Measurements from ENCODE around the gene ST14.
"Not testable (repeated sequence)": the region's sequence is repeated elsewhere in the genome, so short reads cannot be mapped to it uniquely, and the experiment has no call there.

Gene ST14

DNA sequence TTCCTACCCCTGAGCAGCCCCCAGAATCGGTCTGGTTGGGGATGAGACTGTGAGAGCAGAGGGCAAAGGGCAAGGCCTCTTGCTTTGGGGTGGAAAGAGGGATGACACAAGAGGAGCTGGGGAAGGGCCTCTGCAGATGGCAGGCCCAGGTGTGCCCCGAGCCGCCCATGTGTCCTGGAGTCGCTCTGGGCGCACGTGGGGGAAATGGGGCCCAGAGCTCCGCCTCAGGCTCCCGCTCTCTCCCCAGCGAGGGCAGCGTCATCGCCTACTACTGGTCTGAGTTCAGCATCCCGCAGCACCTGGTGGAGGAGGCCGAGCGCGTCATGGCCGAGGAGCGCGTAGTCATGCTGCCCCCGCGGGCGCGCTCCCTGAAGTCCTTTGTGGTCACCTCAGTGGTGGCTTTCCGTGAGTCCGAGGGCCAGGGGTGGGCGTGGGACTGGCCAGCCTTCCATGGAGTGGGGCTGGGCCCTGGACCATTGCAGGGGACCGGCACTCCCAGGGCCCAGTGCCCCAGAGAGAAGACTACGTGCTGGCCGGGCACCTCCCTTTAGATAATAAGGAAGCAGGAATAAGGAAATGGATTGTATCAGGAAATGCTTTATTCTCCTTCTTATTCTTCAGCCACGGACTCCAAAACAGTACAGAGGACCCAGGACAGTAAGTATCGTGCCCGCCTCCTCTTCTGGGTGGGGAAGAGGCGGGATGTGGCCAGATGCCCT, 30.1 kb downstream of the ST14 start:
- DNase-seq: peak; percentile 17 to 39

DNA sequence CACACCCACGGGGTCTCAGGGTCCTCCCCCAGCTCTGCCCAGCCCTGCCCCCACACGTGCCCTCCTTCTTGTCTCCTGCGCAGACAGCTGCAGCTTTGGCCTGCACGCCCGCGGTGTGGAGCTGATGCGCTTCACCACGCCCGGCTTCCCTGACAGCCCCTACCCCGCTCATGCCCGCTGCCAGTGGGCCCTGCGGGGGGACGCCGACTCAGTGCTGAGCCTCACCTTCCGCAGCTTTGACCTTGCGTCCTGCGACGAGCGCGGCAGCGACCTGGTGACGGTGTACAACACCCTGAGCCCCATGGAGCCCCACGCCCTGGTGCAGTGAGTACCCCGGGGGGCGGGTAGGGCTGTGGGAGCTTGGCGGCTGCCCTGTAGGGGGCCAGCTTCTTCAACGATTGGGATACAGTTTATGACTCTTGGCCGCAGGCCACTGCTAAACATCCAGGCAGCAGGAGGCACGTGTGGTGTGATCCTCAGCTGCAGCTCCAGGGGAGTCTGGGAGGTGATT, 30.8 kb downstream of the ST14 start:
- DNase-seq: no peak

DNA sequence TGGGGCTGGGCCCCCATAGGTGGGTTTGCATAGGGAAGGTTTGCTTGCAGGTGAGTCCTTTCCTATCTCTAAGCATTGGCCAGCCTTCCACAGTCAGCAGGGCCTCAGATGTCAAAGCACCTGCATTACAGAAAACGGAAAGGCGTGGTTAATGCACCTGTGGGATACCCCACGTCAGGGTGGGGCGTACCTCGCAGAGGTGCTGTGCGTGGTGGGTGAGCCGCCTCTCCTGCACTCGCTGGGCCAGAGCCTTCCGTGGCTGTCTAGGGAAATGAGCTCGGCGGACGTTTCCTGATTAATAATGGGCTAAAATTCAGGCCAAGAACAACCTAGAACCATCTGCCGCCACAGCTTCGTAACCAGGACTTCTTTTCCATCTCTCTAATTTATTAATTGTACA, 32.3 kb downstream of the ST14 start:
- no peak for DNase-seq

DNA sequence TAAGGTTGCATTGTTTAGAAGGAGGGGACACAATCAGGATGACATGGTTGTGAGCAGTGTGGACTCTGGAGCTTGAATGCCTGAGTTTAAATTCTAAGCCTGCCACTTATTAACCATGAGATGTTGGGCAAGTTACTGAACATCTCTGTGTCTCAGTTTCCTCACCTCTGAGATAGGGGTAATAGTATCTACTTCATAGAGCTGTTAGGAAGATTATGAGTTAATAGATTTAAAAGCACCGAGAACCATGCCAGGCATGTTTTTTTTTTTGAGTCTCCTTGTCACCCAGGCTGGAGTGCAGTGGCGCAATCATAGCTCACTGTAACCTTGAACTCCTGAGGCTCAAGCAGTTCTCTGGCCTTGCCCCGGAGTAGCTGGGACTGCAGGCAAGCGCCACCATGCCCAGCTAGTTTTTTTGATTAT, 33.3 kb downstream of the ST14 start:
- no peak for DNase-seq

DNA sequence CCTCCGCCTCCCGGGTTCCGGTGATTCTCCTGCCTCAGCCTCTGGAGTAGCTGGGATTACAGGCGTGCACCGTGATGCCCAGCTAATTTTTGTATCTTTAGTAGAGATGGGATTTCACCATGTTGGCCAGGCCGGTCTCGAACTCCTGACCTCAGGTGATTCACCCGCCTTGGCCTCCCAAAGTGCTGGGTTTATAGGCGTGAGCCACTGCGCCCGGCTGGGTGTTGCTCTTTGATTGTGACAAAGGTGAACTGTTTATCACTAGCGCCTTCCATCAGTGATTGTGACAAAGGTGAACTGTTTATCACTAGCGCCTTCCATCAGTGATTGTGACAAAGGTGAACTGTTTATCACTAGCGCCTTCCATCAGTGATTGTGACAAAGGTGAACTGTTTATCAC, 34.0 kb downstream of the ST14 start:
- DNase-seq: not testable (repeated sequence)

DNA sequence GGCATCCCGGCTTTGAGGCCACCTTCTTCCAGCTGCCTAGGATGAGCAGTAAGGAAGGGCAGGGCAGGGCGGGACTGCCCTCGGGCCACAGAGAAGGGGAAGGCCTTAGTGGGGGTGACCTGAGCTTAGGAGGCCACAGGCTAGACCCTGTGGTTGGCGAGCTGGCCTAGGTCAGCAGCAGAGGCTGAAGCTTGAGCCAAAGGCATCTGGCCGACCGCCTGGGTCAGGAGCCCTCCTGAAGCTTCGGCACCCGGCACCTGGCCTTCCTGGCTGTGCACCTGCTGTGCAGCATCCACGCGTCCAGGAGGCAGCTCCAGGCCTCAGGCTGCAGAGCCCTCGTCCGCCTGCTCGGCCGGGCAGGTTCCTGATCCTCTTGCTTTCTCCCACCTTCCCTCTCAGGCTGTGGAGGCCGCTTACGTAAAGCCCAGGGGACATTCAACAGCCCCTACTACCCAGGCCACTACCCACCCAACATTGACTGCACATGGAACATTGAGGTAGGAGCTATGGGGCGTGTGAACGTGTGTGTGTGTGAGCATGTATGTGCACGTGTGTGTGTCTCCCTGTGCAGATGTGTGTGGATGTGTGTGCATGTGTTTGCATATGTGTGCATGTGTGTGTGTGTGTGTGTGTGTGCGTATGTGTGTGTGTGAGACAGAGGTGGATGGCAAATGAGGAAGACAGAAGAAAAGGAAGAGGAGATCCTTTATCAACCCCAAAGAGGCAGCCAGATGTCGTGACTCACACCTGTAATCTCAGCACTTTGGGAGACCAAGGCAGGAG, 34.9 kb downstream of the ST14 start:
- no peak for DNase-seq

DNA sequence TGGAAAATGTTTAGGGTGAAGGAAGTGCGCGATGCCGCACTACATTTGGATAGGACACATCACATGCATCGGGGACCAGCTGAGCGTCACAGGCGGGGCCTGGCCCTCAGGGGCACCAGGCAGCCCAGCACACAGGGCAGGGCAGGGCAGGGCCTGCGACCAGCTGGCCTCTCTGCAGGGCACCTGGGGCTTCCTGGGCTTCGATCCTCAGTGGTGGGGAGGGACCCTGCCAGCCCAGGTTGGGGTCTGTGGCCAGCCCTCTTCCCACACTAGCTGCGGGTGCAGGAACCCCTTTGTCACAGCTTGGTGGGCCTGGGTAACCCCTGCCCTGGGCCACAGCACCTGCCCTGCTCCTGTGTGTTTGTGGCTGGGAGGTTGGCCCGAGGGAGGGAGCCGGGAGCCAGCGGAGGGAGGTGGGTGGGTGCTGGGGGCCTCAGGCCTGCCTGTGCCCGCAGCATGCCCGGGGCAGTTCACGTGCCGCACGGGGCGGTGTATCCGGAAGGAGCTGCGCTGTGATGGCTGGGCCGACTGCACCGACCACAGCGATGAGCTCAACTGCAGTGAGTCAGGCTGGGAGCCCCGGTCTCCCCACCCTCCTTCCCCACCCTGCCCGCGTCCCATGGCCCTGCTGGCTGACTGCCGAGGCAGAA, 37.9 kb downstream of the ST14 start:
- no peak for DNase-seq

DNA sequence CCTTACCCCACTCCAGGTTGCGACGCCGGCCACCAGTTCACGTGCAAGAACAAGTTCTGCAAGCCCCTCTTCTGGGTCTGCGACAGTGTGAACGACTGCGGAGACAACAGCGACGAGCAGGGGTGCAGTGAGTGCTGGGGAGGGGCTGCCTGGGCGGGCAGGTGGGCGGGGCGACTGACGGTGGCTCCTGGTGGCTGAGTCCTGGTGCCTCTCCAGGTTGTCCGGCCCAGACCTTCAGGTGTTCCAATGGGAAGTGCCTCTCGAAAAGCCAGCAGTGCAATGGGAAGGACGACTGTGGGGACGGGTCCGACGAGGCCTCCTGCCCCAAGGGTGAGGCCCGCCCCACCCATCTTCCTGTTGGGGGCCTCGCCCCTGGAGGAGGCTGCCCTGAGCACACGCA, 38.7 kb downstream of the ST14 start:
- no peak for DNase-seq

DNA sequence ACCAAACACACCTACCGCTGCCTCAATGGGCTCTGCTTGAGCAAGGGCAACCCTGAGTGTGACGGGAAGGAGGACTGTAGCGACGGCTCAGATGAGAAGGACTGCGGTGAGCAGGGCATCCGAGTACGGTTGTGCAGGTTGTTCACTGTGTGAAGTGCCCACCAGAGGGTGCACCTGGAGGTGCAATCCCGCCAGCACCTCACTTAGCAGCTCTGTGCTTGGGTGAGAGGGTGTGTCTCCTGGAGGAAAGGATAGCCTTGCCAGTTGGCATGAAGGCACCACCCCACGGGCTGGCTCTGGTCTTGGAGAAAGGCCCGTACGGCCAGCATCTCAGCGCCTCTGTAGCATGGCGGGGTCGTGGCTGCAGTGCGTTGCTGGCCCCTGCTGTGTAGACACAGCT, 39.4 kb downstream of the ST14 start:
- DNase-seq: no peak

DNA sequence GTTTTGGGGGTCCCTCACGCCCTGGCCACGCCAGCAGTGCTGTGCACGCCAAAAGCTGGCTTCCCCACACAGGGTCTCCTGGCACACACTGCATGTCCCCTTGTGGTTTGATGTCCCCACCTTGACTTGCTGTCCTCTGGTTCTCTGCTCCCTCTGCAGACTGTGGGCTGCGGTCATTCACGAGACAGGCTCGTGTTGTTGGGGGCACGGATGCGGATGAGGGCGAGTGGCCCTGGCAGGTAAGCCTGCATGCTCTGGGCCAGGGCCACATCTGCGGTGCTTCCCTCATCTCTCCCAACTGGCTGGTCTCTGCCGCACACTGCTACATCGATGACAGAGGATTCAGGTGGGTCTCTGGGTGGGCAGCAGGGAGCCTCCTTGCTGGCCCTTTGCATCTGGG, 40.2 kb downstream of the ST14 start:
- no peak for DNase-seq

DNA sequence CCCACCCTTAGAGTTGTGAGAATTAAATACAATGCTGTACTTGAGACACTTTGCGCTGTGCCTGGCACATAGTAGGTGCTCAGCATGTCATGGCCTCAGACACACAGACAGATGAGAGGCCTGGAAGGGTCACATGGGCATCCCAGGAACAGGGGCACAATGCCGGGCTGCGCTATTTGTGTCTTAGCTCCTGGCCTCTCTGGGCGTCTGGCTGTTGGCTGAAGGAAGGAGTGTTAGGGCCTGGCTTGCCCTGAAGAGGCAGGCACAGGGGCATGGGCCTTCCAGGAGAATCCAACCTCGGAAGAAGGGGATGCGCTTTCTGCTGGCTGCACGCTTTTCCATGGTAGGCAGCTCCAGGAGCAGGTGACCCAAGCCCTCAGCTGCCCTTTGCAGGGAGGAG, 41.4 kb downstream of the ST14 start:
- no peak for DNase-seq

DNA sequence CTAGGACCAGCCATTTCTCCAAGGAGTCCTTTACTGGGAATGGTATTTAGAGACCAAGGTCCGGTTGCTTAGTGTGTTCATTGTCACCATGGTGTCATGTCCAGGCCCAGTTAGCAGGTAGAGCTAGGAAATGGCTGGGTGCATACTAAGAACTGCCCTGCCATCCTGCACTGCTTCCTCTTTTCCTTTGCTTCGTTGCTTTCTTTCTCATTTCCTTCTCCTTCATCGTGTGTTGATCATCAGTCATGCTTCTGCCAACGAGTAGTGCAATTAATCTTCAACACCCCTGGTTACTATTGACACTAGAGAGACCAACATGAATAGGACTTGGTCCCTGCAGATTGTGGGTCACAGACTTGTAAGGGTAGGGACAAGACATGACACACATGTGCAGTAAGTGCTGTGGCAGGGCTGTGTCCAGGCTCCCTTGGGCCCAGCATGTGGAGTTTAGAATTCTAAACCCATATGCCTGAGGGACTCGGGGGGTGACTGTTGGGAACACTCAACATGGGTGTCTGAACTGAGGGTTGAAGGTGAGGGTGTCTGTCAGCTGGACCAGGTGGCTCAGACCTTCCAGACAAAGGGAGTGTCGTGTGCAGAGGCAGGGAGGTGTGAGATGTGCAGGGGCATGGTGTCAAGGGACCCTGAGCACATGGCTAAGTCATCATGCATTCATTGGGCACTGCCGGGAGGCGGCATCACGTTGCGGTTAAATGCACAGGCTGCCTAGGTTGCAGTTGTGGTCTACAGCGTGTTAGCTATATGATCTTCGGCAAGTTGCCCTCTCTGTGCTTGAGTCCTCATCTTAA, 42.6 kb downstream of the ST14 start:
- peak in 1 of 2 donors; percentile 33 for DNase-seq

DNA sequence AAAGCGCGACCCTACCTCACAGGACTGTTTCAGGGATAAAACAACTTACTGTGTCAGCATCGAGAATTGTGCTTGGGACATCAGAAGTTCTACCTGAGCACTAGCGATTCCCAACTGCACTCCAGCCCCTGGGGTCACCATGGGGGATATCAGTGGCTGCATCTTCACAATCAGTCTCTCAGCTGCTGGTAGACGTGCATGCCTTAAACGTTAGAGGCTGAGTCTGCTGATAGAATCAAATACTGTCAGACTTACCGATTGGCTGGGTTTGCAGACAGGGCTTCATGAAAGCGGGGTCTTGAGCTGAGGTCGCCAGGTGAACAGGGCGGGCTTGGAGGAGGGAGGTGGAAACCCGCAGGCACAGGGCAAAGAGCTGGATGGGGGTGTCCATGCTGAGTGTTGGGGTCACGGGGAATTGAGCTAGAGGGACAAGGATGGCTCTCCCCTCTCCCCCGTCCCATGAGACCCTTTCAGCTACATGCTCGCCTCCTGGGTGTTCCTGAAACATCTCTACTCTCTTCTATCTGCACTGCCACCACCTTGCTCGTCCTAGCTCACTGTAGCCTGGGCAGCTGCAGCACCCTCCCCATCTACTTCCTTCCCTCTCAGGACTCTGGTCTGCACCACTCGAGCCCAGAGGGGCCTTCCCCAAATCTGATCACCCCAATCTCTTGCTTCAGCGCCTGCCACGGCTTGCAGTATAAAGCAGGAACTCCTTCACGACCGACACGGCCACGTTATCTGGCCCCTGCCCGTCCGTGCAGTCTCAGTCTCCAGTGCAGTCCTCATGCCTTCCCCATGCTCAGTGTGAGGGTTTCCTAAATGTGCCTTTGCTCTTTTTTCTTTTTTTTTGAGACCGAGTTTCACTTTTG, 43.5 kb downstream of the ST14 start:
- DNase-seq: no peak

DNA sequence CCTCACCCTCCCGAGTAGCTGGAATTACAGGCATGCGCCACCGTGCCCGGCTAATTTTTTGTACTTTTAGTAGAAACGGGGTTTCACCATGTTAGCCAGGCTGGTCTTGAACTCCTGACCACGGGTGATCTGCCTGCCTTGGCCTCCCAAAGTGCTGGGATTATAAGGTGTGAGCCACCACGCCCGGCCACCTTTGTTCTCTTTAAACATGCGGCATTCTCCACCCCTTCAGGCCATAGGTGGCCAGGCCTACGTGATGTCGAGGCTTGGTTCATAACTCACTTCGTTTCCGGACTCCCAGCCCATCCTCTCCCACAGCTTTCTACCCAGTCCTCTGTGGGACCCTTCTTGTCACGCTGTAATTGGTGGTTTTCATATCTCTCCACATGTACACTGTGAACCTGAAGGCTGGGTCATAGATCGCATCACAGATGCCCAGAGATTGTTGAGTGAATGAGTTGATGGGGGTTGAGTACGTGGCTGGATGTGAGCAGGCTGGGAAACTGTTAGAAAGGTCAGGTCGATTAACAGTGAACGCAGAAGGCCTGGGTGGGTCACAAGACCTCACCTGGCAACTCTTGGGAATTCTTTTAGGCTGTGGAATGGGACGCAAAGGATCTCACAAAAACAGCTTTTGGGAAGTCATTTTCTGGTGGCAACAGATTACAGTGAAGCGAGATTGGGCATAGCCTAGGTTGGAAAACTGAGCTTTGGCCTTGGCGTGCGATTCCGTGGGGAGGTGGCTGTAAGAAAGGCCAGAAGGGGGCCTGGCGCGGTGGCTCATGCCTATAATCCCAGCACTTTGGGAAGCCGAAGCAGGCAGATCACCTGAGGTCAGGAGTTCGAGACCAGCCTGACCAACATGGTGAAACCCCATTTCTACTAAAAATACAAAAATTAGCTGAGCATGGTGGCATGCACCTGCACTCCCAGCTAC, 44.5 kb downstream of the ST14 start:
- DNase-seq: no peak

DNA sequence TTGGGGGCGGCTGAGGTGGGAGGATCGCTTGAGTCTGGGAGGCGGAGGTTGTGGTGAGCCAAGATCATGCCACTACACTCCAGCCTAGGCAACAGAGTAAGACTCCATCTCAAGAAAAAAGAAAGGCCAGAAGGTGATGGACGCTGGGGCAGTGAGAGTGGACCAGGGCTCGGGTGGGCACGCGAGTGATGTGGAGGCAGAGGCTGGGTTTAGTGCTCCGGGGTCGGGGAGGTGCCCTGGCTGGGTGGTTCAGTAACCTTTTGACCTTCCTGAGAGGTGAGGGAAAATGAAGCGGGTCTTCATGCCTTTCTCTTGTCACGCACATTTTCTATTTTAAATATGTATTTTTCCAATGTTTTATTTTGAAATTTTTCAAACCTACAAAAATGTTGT, 45.1 kb downstream of the ST14 start:
- DNase-seq: no peak

DNA sequence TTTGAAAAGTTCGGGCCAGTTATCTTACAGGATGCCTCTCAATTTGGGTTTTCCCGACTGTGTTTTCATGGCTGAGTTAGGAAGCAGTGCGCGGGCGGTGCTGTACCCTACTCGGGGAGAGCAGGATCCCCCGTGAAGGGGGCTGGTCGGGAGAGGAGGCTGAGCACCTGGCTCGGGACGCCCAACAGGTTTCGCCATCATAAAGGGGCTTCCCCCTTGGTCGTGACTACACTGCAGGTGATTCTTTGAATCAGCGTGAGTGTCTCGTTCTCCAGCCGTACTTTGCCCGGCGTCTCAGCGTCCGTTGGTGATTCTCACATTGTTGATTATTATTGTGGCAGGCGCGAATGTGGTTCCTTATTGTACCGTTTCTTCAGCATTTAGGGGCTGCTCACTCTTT, 46.6 kb downstream of the ST14 start:
- DNase-seq: no peak

DNA sequence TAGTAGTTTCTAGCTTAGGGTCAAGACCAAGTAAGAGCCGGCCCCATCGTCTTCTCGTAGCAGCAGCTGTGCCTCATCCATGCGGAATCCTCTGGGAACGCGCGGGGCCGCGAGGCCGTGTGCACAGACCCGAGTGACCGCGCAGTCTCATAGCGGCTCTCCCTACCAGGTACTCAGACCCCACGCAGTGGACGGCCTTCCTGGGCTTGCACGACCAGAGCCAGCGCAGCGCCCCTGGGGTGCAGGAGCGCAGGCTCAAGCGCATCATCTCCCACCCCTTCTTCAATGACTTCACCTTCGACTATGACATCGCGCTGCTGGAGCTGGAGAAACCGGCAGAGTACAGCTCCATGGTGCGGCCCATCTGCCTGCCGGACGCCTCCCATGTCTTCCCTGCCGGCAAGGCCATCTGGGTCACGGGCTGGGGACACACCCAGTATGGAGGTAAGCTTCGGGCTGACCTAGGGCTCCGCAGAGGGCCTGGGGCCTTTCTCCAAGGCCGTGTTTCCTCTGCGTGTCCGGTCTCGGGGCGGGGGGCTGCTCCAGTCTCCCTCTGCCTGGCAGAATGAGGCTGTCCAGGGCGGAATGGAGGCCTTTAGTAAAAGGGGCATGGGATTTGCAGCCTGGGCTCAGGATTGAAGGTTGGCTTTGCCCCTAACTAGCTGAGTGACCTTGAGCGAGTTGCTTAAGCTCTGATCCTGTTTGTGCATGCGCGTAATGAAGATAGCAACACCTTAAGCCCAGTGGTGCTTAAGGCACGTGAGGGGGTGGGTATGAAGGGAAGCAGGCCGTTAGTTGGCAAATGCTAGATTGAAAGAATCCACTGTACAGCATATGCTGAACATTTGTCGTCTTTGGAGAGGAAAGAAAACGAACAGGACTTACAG, 48.9 kb downstream of the ST14 start:
- DNase-seq: no peak

DNA sequence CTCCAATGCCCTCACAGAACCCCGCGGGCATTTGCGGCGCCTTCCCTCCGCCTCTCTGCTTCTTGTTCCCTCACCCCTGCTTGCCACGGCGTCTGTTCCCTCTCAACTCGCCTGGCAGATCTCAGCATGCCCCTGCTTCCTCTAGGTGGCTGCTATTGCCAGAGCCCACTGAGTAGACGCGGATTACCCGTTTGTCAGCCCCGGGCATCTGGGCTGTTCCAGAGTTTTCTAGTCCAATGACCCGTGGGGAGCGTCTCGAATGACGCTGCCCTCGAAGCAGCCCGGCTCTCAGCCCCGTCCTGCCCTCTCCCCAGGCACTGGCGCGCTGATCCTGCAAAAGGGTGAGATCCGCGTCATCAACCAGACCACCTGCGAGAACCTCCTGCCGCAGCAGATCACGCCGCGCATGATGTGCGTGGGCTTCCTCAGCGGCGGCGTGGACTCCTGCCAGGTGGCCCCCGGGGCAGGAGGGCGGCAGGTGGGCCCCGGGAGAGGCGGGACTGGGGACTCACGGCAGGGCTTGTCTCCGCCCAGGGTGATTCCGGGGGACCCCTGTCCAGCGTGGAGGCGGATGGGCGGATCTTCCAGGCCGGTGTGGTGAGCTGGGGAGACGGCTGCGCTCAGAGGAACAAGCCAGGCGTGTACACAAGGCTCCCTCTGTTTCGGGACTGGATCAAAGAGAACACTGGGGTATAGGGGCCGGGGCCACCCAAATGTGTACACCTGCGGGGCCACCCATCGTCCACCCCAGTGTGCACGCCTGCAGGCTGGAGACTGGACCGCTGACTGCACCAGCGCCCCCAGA, 49.7 kb downstream of the ST14 start:
- no peak for DNase-seq

Measured in inflammatory macrophage (primary cell).